ENCODE measurements around the gene RNF19B.

DNA sequence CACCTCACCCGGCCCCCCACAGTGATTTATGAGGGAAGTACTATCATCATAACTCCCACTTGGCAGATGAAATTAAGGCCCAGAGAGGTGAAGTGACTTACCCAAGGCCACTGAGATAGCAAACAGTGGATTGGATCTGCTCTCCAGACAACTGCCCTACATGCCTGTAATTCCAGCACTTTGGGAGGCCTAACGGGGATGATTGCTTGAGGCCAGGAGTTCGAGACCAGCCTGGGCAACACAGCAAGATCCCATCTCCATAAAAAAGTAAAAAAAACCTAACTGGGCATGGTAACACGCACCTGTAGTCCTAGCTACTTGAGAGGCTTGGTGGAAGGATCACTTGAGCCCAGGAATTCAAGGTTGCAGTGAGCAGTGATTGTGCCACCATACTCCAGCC is 14.2 kb upstream of the RNF19B start:
- TF ChIP-seq, protein P1, sequence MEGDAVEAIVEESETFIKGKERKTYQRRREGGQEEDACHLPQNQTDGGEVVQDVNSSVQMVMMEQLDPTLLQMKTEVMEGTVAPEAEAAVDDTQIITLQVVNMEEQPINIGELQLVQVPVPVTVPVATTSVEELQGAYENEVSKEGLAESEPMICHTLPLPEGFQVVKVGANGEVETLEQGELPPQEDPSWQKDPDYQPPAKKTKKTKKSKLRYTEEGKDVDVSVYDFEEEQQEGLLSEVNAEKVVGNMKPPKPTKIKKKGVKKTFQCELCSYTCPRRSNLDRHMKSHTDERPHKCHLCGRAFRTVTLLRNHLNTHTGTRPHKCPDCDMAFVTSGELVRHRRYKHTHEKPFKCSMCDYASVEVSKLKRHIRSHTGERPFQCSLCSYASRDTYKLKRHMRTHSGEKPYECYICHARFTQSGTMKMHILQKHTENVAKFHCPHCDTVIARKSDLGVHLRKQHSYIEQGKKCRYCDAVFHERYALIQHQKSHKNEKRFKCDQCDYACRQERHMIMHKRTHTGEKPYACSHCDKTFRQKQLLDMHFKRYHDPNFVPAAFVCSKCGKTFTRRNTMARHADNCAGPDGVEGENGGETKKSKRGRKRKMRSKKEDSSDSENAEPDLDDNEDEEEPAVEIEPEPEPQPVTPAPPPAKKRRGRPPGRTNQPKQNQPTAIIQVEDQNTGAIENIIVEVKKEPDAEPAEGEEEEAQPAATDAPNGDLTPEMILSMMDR (IDR thresholded peaks at IDR 0.05), result no peak
- TF ChIP-seq, protein P2, sequence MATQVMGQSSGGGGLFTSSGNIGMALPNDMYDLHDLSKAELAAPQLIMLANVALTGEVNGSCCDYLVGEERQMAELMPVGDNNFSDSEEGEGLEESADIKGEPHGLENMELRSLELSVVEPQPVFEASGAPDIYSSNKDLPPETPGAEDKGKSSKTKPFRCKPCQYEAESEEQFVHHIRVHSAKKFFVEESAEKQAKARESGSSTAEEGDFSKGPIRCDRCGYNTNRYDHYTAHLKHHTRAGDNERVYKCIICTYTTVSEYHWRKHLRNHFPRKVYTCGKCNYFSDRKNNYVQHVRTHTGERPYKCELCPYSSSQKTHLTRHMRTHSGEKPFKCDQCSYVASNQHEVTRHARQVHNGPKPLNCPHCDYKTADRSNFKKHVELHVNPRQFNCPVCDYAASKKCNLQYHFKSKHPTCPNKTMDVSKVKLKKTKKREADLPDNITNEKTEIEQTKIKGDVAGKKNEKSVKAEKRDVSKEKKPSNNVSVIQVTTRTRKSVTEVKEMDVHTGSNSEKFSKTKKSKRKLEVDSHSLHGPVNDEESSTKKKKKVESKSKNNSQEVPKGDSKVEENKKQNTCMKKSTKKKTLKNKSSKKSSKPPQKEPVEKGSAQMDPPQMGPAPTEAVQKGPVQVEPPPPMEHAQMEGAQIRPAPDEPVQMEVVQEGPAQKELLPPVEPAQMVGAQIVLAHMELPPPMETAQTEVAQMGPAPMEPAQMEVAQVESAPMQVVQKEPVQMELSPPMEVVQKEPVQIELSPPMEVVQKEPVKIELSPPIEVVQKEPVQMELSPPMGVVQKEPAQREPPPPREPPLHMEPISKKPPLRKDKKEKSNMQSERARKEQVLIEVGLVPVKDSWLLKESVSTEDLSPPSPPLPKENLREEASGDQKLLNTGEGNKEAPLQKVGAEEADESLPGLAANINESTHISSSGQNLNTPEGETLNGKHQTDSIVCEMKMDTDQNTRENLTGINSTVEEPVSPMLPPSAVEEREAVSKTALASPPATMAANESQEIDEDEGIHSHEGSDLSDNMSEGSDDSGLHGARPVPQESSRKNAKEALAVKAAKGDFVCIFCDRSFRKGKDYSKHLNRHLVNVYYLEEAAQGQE (IDR thresholded peaks at IDR 0.05), result no peak
- TF ChIP-seq, protein P3, sequence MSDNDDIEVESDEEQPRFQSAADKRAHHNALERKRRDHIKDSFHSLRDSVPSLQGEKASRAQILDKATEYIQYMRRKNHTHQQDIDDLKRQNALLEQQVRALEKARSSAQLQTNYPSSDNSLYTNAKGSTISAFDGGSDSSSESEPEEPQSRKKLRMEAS (IDR thresholded peaks at IDR 0.05), result no peak
- TF ChIP-seq KDM1A (IDR thresholded peaks at IDR 0.05; ENCODE audit: low read depth) (no peak), POLR2A (IDR thresholded peaks at IDR 0.05; ENCODE audit: low read length) (no peak), KDM5A (IDR thresholded peaks at IDR 0.05) (no peak), RCOR1 (IDR thresholded peaks at IDR 0.05; ENCODE audit: low read depth, low read length) (no peak), EP300 (IDR thresholded peaks at IDR 0.05) (no peak), PHF8 (IDR thresholded peaks at IDR 0.05; ENCODE audit: borderline replicate concordance, low read depth) (no peak), RFX5 (IDR thresholded peaks at IDR 0.05) (no peak), ESRRA (IDR thresholded peaks at IDR 0.05; ENCODE audit: borderline replicate concordance, low read length) (no peak), RAD21 (conservative IDR thresholded peaks at IDR 0.05 in 1 of 2, IDR thresholded peaks at IDR 0.05 in 1 of 2) (no peak)
- TF ChIP-seq, protein P4, sequence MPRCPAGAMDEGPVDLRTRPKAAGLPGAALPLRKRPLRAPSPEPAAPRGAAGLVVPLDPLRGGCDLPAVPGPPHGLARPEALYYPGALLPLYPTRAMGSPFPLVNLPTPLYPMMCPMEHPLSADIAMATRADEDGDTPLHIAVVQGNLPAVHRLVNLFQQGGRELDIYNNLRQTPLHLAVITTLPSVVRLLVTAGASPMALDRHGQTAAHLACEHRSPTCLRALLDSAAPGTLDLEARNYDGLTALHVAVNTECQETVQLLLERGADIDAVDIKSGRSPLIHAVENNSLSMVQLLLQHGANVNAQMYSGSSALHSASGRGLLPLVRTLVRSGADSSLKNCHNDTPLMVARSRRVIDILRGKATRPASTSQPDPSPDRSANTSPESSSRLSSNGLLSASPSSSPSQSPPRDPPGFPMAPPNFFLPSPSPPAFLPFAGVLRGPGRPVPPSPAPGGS (IDR thresholded peaks at IDR 0.05), result no peak
